ENCODE data around the gene CSNK2A2.

- TF ChIP-seq CTCF (IDR thresholded peaks at IDR 0.05; ENCODE audit: poor library complexity, severe bottlenecking) (no peak), RAD21 (conservative IDR thresholded peaks at IDR 0.05) (no peak)
Measured at GRCh38 chr16:58187092-58187491, 10.8 kb downstream of the CSNK2A2 start.

Measured in neural cell (in vitro differentiated cells).